Chondrocyte (in vitro differentiated cells): ENCODE results near the gene DSN1. TPM values are rescaled to one million over a fixed set of nuclear protein-coding genes. Genes with fewer than 3 reads are reported as not detected.

ENCODE experiments used
- DNase-seq: peaks from one replicate; pipeline ENCODE4 v3.0.0; 2021; ENCODE audit warnings: mixed read lengths, low spot score
- H3K27ac Mint-ChIP-seq: one replicate; pipeline ENCODE4 v1.8.0; 2021; ENCODE audit warnings: mild to moderate bottlenecking, moderate library complexity, mixed read lengths; ENCODE audit not compliant: unreplicated experiment
- H3K27me3 Mint-ChIP-seq: 2 replicates; pipeline ENCODE4 v1.8.0; 2021; ENCODE audit warnings: low read depth, mixed read lengths
- H3K36me3 Mint-ChIP-seq: 2 replicates; pipeline ENCODE4 v1.8.0; 2021; ENCODE audit warnings: low read depth, mixed read lengths
- H3K4me1 Mint-ChIP-seq: 2 replicates; pipeline ENCODE4 v1.8.0; 2021; ENCODE audit warnings: low read depth, mild to moderate bottlenecking, mixed read lengths
- H3K4me3 Mint-ChIP-seq: one replicate; pipeline ENCODE4 v1.8.0; 2021; ENCODE audit warnings: mild to moderate bottlenecking, moderate library complexity, mixed read lengths; ENCODE audit not compliant: unreplicated experiment
- H3K9me3 Mint-ChIP-seq: 2 replicates; pipeline ENCODE4 v1.8.0; 2021; ENCODE audit warnings: low read depth, mixed read lengths
- CTCF ChIP-seq: fragments of 200-600 bp; sonication (generic); IDR thresholded peaks from 2 replicates; pipeline ENCODE4 v1.5.0; 2021; ENCODE audit warnings: antibody characterized with exemption, mild to moderate bottlenecking, moderate library complexity
- total RNA-seq: library from RNA; stranded (reverse); gene quantifications from 3 replicates; pipeline ENCODE4 v1.2.1, GENCODE V29; 2021

The DSN1 gene
- total RNA-seq, 1 donor from 2014 or later = 8.3 TPM

- no peak overlapping the region for H3K27ac Mint-ChIP-seq
- no peak for TF ChIP-seq CTCF
- peaks cover 26% of the 10 kb centered on the region for H3K36me3 Mint-ChIP-seq
- peak; percentile 93 for DNase-seq
- no peak overlapping the region for H3K4me3 Mint-ChIP-seq
- no peaks in the 10 kb centered on the region for H3K27me3 Mint-ChIP-seq
- H3K4me1 Mint-ChIP-seq = peaks cover 17% of the 10 kb centered on the region
- no peaks in the 10 kb centered on the region for H3K9me3 Mint-ChIP-seq
Observed at GRCh38 chr20:36815454-36816091, 42.0 kb upstream of the DSN1 start.

GRCh38 chr20:36812594-36813463, 39.3 kb upstream of the DSN1 start:
- Mint-ChIP-seq H3K36me3 (peaks cover 27% of the 10 kb centered on the region), H3K27ac (peak overlapping the region; percentile 37), H3K4me1 (peaks cover 6% of the 10 kb centered on the region), H3K4me3 (no peak overlapping the region), H3K9me3 (no peaks in the 10 kb centered on the region), H3K27me3 (no peaks in the 10 kb centered on the region)
- no peak for TF ChIP-seq CTCF
- DNase-seq = no peak

- H3K27me3 Mint-ChIP-seq = no peaks in the 10 kb centered on the region
- H3K9me3 Mint-ChIP-seq = no peaks in the 10 kb centered on the region
- DNase-seq = no peak
- no peak overlapping the region for H3K4me3 Mint-ChIP-seq
- peaks cover 26% of the 10 kb centered on the region for H3K36me3 Mint-ChIP-seq
- peak overlapping the region; percentile 38 for H3K27ac Mint-ChIP-seq
- peak; percentile 84 for TF ChIP-seq CTCF
- H3K4me1 Mint-ChIP-seq = peaks cover 6% of the 10 kb centered on the region
Observed at GRCh38 chr20:36808317-36809257, 35.0 kb upstream of the DSN1 start.

- H3K27me3 Mint-ChIP-seq = no peaks in the 10 kb centered on the region
- peaks cover 37% of the 10 kb centered on the region for H3K36me3 Mint-ChIP-seq
- H3K4me3 Mint-ChIP-seq = no peak overlapping the region
- no peak for DNase-seq
- no peaks in the 10 kb centered on the region for H3K9me3 Mint-ChIP-seq
- no peak for TF ChIP-seq CTCF
- no peak overlapping the region for H3K27ac Mint-ChIP-seq
- H3K4me1 Mint-ChIP-seq = peaks cover 8% of the 10 kb centered on the region
Observed at GRCh38 chr20:36806049-36806448, 32.5 kb upstream of the DSN1 start.

GRCh38 chr20:36805396-36805795, 31.8 kb upstream of the DSN1 start:
- no peaks in the 10 kb centered on the region for H3K9me3 Mint-ChIP-seq
- TF ChIP-seq CTCF = no peak
- H3K27me3 Mint-ChIP-seq = no peaks in the 10 kb centered on the region
- H3K4me1 Mint-ChIP-seq = peaks cover 8% of the 10 kb centered on the region
- DNase-seq = no peak
- H3K4me3 Mint-ChIP-seq = no peak overlapping the region
- no peak overlapping the region for H3K27ac Mint-ChIP-seq
- H3K36me3 Mint-ChIP-seq = peaks cover 41% of the 10 kb centered on the region
